Effector CD8-positive, alpha-beta T cell (primary cell): Measurements from ENCODE around the gene PBRM1.

Experiments used
- DNase-seq: peaks from one replicate; lab custom pipeline; 2025; lab: John Stamatoyannopoulos, UW

The PBRM1 gene

GRCh38 chr3:52509753-52510328 is 175.9 kb downstream of the PBRM1 start:
- no peak for DNase-seq

GRCh38 chr3:52507359-52507758 is 178.4 kb downstream of the PBRM1 start:
- no peak for DNase-seq

- no peak for DNase-seq
Observed at GRCh38 chr3:52506266-52506966, 179.3 kb downstream of the PBRM1 start.

GRCh38 chr3:52504977-52505376 is 180.7 kb downstream of the PBRM1 start:
- no peak for DNase-seq

- DNase-seq = no peak
Observed at GRCh38 chr3:52503788-52504424, 181.8 kb downstream of the PBRM1 start.

- no peak for DNase-seq
Observed at GRCh38 chr3:52502808-52503350, 182.8 kb downstream of the PBRM1 start.

- no peak for DNase-seq
Observed at GRCh38 chr3:52502001-52502400, 183.7 kb downstream of the PBRM1 start.

GRCh38 chr3:52501046-52501445 is 184.7 kb downstream of the PBRM1 start:
- DNase-seq = no peak

- no peak for DNase-seq
Observed at GRCh38 chr3:52498137-52499054, 187.3 kb downstream of the PBRM1 start.

- no peak for DNase-seq
Observed at GRCh38 chr3:52495777-52496602, 189.7 kb downstream of the PBRM1 start.
